Measurements from ENCODE around the gene DNASE1L1. TPM values are rescaled to one million over a fixed set of nuclear protein-coding genes. Genes with fewer than 3 reads are reported as not detected.

Gene DNASE1L1
- total RNA-seq, 1 experiment from 2014 or later, result 17.6 TPM

GRCh38 chrX:154371789-154372300 is 37.2 kb downstream of the DNASE1L1 start:
- no peaks in the 10 kb centered on the region for H3K27me3 ChIP-seq (ENCODE audit: low read length)

GRCh38 chrX:154371017-154371788 is 37.9 kb downstream of the DNASE1L1 start:
- Histone ChIP-seq H3K4me3 (ENCODE audit: low read length) (peak overlapping the region; percentile 75), H3K79me2 (ENCODE audit: low read length) (peaks cover 18% of the 10 kb centered on the region), H3K27me3 (ENCODE audit: low read length) (no peaks in the 10 kb centered on the region), H4K20me1 (ENCODE audit: insufficient read depth, low read depth, low read length) (no peaks in the 10 kb centered on the region), H3K27ac (ENCODE audit: low read length) (no peak overlapping the region), H3K4me2 (ENCODE audit: low read depth, low read length, poor library complexity, severe bottlenecking) (peak overlapping the region; percentile 88), H3K9me2 (replicated peaks; ENCODE audit: insufficient read depth, low read length) (no peaks in the 10 kb centered on the region), H3K4me1 (ENCODE audit: low read length) (peaks cover 30% of the 10 kb centered on the region), H2AFZ (ENCODE audit: low read length) (no peak overlapping the region), H3K9ac (ENCODE audit: low read length) (peak overlapping the region; percentile 79), H3K36me3 (ENCODE audit: insufficient read depth, low read length) (no peaks in the 10 kb centered on the region), H3K9me3 (ENCODE audit: low read length) (no peaks in the 10 kb centered on the region)
- DNase-seq, result peak; percentile 96

More at GRCh38 chrX:154371789-154372300, 37.2 kb downstream of the DNASE1L1 start:
- Histone ChIP-seq H4K20me1 (ENCODE audit: insufficient read depth, low read depth, low read length) (no peaks in the 10 kb centered on the region), H3K4me1 (ENCODE audit: low read length) (peaks cover 30% of the 10 kb centered on the region), H3K9ac (ENCODE audit: low read length) (peak overlapping the region; percentile 27; the same call in 1 of the 2 replicates), H3K9me3 (ENCODE audit: low read length) (no peaks in the 10 kb centered on the region), H3K4me2 (ENCODE audit: low read depth, low read length, poor library complexity, severe bottlenecking) (peak overlapping the region; percentile 56), H3K27ac (ENCODE audit: low read length) (no peak overlapping the region), H3K36me3 (ENCODE audit: insufficient read depth, low read length) (no peaks in the 10 kb centered on the region), H3K4me3 (ENCODE audit: low read length) (peak overlapping the region; percentile 45; the same call in 1 of the 2 replicates), H2AFZ (ENCODE audit: low read length) (no peak overlapping the region), H3K9me2 (replicated peaks; ENCODE audit: insufficient read depth, low read length) (no peaks in the 10 kb centered on the region), H3K79me2 (ENCODE audit: low read length) (peaks cover 18% of the 10 kb centered on the region)
- DNase-seq, result no peak

- peaks cover 30% of the 10 kb centered on the region for H3K4me1 ChIP-seq (ENCODE audit: low read length)
- H3K27me3 ChIP-seq (ENCODE audit: low read length), result no peaks in the 10 kb centered on the region
Observed at GRCh38 chrX:154370300-154371016, 38.6 kb downstream of the DNASE1L1 start.

GRCh38 chrX:154369449-154370299 is 39.4 kb downstream of the DNASE1L1 start:
- Histone ChIP-seq H3K79me2 (ENCODE audit: low read length) (peaks cover 18% of the 10 kb centered on the region), H4K20me1 (ENCODE audit: insufficient read depth, low read depth, low read length) (no peaks in the 10 kb centered on the region), H2AFZ (ENCODE audit: low read length) (no peak overlapping the region), H3K9me3 (ENCODE audit: low read length) (no peaks in the 10 kb centered on the region), H3K27me3 (ENCODE audit: low read length) (no peaks in the 10 kb centered on the region), H3K36me3 (ENCODE audit: insufficient read depth, low read length) (no peaks in the 10 kb centered on the region), H3K27ac (ENCODE audit: low read length) (peak overlapping the region; percentile 62), H3K4me2 (ENCODE audit: low read depth, low read length, poor library complexity, severe bottlenecking) (peak overlapping the region; percentile 88), H3K4me1 (ENCODE audit: low read length) (peaks cover 30% of the 10 kb centered on the region), H3K4me3 (ENCODE audit: low read length) (peak overlapping the region; percentile 75), H3K9ac (ENCODE audit: low read length) (peak overlapping the region; percentile 79), H3K9me2 (replicated peaks; ENCODE audit: insufficient read depth, low read length) (no peaks in the 10 kb centered on the region)
- peak; percentile 47 for DNase-seq

More at GRCh38 chrX:154370300-154371016, 38.6 kb downstream of the DNASE1L1 start:
- Histone ChIP-seq H3K9ac (ENCODE audit: low read length) (peak overlapping the region; percentile 79), H3K9me3 (ENCODE audit: low read length) (no peaks in the 10 kb centered on the region), H4K20me1 (ENCODE audit: insufficient read depth, low read depth, low read length) (no peaks in the 10 kb centered on the region), H3K27ac (ENCODE audit: low read length) (peak overlapping the region; percentile 62), H2AFZ (ENCODE audit: low read length) (no peak overlapping the region), H3K4me2 (ENCODE audit: low read depth, low read length, poor library complexity, severe bottlenecking) (peak overlapping the region; percentile 88), H3K36me3 (ENCODE audit: insufficient read depth, low read length) (no peaks in the 10 kb centered on the region), H3K9me2 (replicated peaks; ENCODE audit: insufficient read depth, low read length) (no peaks in the 10 kb centered on the region), H3K4me3 (ENCODE audit: low read length) (peak overlapping the region; percentile 75), H3K79me2 (ENCODE audit: low read length) (peaks cover 18% of the 10 kb centered on the region)
- peak; percentile 64 for DNase-seq

- no peaks in the 10 kb centered on the region for H3K9me3 ChIP-seq (ENCODE audit: low read length)
- H3K79me2 ChIP-seq (ENCODE audit: low read length), result peaks cover 18% of the 10 kb centered on the region
- H3K27ac ChIP-seq (ENCODE audit: low read length), result no peak overlapping the region
- no peaks in the 10 kb centered on the region for H3K36me3 ChIP-seq (ENCODE audit: insufficient read depth, low read length)
- H3K4me2 ChIP-seq (ENCODE audit: low read depth, low read length, poor library complexity, severe bottlenecking), result peak overlapping the region; percentile 88
- H3K27me3 ChIP-seq (ENCODE audit: low read length), result no peaks in the 10 kb centered on the region
- H2AFZ ChIP-seq (ENCODE audit: low read length), result no peak overlapping the region
- peak overlapping the region; percentile 75; the same call in 1 of the 2 replicates for H3K4me3 ChIP-seq (ENCODE audit: low read length)
- DNase-seq, result peak; percentile 63
- H3K9ac ChIP-seq (ENCODE audit: low read length), result peak overlapping the region; percentile 79
- no peaks in the 10 kb centered on the region for H3K9me2 ChIP-seq (replicated peaks; ENCODE audit: insufficient read depth, low read length)
- no peaks in the 10 kb centered on the region for H4K20me1 ChIP-seq (ENCODE audit: insufficient read depth, low read depth, low read length)
- H3K4me1 ChIP-seq (ENCODE audit: low read length), result peaks cover 26% of the 10 kb centered on the region
Observed at GRCh38 chrX:154368630-154369448, 40.2 kb downstream of the DNASE1L1 start.

- DNase-seq, result no peak
- Histone ChIP-seq H3K4me1 (ENCODE audit: low read length) (peaks cover 21% of the 10 kb centered on the region), H2AFZ (ENCODE audit: low read length) (no peak overlapping the region), H3K27ac (ENCODE audit: low read length) (no peak overlapping the region), H3K36me3 (ENCODE audit: insufficient read depth, low read length) (no peaks in the 10 kb centered on the region), H4K20me1 (ENCODE audit: insufficient read depth, low read depth, low read length) (no peaks in the 10 kb centered on the region), H3K9me2 (replicated peaks; ENCODE audit: insufficient read depth, low read length) (no peaks in the 10 kb centered on the region), H3K4me2 (ENCODE audit: low read depth, low read length, poor library complexity, severe bottlenecking) (no peak overlapping the region), H3K27me3 (ENCODE audit: low read length) (no peaks in the 10 kb centered on the region), H3K9ac (ENCODE audit: low read length) (no peak overlapping the region), H3K9me3 (ENCODE audit: low read length) (no peaks in the 10 kb centered on the region), H3K4me3 (ENCODE audit: low read length) (no peak overlapping the region), H3K79me2 (ENCODE audit: low read length) (peaks cover 18% of the 10 kb centered on the region)
Observed at GRCh38 chrX:154367474-154368308, 41.4 kb downstream of the DNASE1L1 start.

- Histone ChIP-seq H4K20me1 (ENCODE audit: insufficient read depth, low read depth, low read length) (no peaks in the 10 kb centered on the region), H3K9me3 (ENCODE audit: low read length) (no peaks in the 10 kb centered on the region), H3K36me3 (ENCODE audit: insufficient read depth, low read length) (no peaks in the 10 kb centered on the region), H3K79me2 (ENCODE audit: low read length) (peaks cover 18% of the 10 kb centered on the region), H3K4me3 (ENCODE audit: low read length) (no peak overlapping the region), H3K4me2 (ENCODE audit: low read depth, low read length, poor library complexity, severe bottlenecking) (no peak overlapping the region), H3K27ac (ENCODE audit: low read length) (no peak overlapping the region), H3K9ac (ENCODE audit: low read length) (no peak overlapping the region), H3K27me3 (ENCODE audit: low read length) (no peaks in the 10 kb centered on the region), H2AFZ (ENCODE audit: low read length) (no peak overlapping the region), H3K9me2 (replicated peaks; ENCODE audit: insufficient read depth, low read length) (no peaks in the 10 kb centered on the region), H3K4me1 (ENCODE audit: low read length) (peaks cover 16% of the 10 kb centered on the region)
- no peak for DNase-seq
Observed at GRCh38 chrX:154366666-154367055, 42.4 kb downstream of the DNASE1L1 start.
